HepG2 (cell line): Measurements from ENCODE around the gene MRPS35. TPM values are rescaled to one million over a fixed set of nuclear protein-coding genes. Genes with fewer than 3 reads are reported as not detected.

Experiments used
- ATAC-seq: fragments of 200-7000 bp; cut with Tn5 transposase; 3 replicates; pipeline ENCODE4 v1.9.1; 2020; ENCODE audit warnings: mild to moderate bottlenecking, moderate library complexity
- BruUV-seq: library from RNA; stranded (reverse); fragments of 400-500 nt; replicated peaks from 2 replicates; lab custom pipeline; 2021; lab: Mats Ljungman, UMichigan
- CTCF ChIA-PET: fragments of 300-600 bp; formaldehyde crosslinking; extraction: SDS; loops from one replicate; lab custom pipeline; 2021; ENCODE audit warnings: low total read pairs, inconsistent platforms, low intra/inter-chr PET ratio; lab: Yijun Ruan, JAX
- POLR2A ChIA-PET: fragments of 350-600 bp; sonication (Branson Sonifier 250); formaldehyde crosslinking; loops from one replicate; lab custom pipeline; 2020; ENCODE audit warnings: antibody characterized with exemption, inconsistent platforms; lab: Yijun Ruan, JAX
- DNase-seq: peaks from one replicate; pipeline ENCODE4 v3.0.0-alpha.2; 2015; ENCODE audit warnings: low spot score
- FAIRE-seq: peaks from 3 replicates; lab custom pipeline; 2011; peaks lifted over from hg19 to GRCh38; lab: Jason Lieb, UNC
- H2AFZ ChIP-seq: one replicate; pipeline ENCODE4 v1.6.1; 2011; ENCODE audit warnings: low read length, inconsistent platforms
- H3K27ac ChIP-seq: fragments of 300-600 bp; 3 replicates; pipeline ENCODE4 v1.8.0; 2011; ENCODE audit warnings: mixed run types, mild to moderate bottlenecking, mixed read lengths, low read length, inconsistent platforms; ENCODE audit not compliant: insufficient read depth; ENCODE audit errors: extremely low read length
- H3K27me3 ChIP-seq, 2 experiments: fragments of 200-600 bp in 1 of 2; 2 replicates in 1 of 2; 3 replicates in 1 of 2; pipeline versions ENCODE4 v1.6.0 to v1.8.0; 2011; ENCODE audit warnings: low read length in 2 of 2, mild to moderate bottlenecking in 2 of 2, moderate library complexity in 2 of 2, inconsistent platforms in 1 of 2; ENCODE audit not compliant: insufficient read depth in 2 of 2, control insufficient read depth in 1 of 2
- H3K36me3 ChIP-seq, 2 experiments: fragments of 200-600 bp in 1 of 2; replicated peaks in 1 of 2; 2 replicates in 1 of 2; 3 replicates in 1 of 2; pipeline versions ENCODE4 v1.5.1 to v1.8.0; 2011; ENCODE audit warnings: low read length in 2 of 2, inconsistent platforms in 1 of 2; ENCODE audit not compliant: insufficient read depth in 2 of 2, control insufficient read depth in 1 of 2
- H3K4me1 ChIP-seq: 2 replicates; pipeline ENCODE4 v1.5.1; 2012; ENCODE audit warnings: low read length, inconsistent platforms; ENCODE audit not compliant: insufficient read depth
- H3K4me2 ChIP-seq: 2 replicates; pipeline ENCODE4 v1.6.0; 2011; ENCODE audit warnings: low read depth, low read length, inconsistent platforms
- H3K4me3 ChIP-seq, 3 experiments: fragments of 200-600 bp in 1 of 3; sonication (generic), shearing (Covaris generic) in 1 of 3; replicated peaks in 1 of 3; 2 replicates each; pipeline ENCODE4 v1.5.1; 2011 to 2016; ENCODE audit warnings: low read length in 3 of 3, inconsistent platforms in 2 of 3, low read depth in 2 of 3, mild to moderate bottlenecking in 2 of 3, control low read depth in 1 of 3, mixed read lengths in 1 of 3; ENCODE audit not compliant: insufficient read depth in 1 of 3
- H3K79me2 ChIP-seq: one replicate; pipeline ENCODE4 v1.6.1; 2011; ENCODE audit warnings: low read length, inconsistent platforms; ENCODE audit not compliant: insufficient read depth
- H3K9ac ChIP-seq: 2 replicates; pipeline ENCODE4 v1.6.0; 2011; ENCODE audit warnings: mild to moderate bottlenecking, low read depth, low read length, inconsistent platforms; ENCODE audit not compliant: insufficient read depth
- H3K9me3 ChIP-seq: 2 replicates; pipeline ENCODE4 v1.5.1; 2012; ENCODE audit warnings: mild to moderate bottlenecking, low read length
- H4K20me1 ChIP-seq: 2 replicates; pipeline ENCODE4 v1.6.0; 2011; ENCODE audit warnings: inconsistent platforms, mild to moderate bottlenecking, low read length, moderate library complexity; ENCODE audit not compliant: insufficient read depth
- FUBP1 ChIP-seq: sonication (generic); formaldehyde crosslinking; IDR thresholded peaks from 2 replicates; pipeline ENCODE4 v1.5.1; 2020; ENCODE audit warnings: missing genetic modification reagents, mild to moderate bottlenecking, borderline replicate concordance
- MTA3 ChIP-seq: sonication (generic); formaldehyde crosslinking; IDR thresholded peaks from 2 replicates; pipeline ENCODE4 v1.4.0; 2020; ENCODE audit warnings: missing genetic modification reagents
- NFE2L2 ChIP-seq: fragments of 150-350 bp; IDR thresholded peaks from 2 replicates; pipeline ENCODE4 v1.6.1; 2014; ENCODE audit warnings: low read length
- PRDM4 ChIP-seq: sonication (generic); formaldehyde crosslinking; IDR thresholded peaks from 2 replicates; pipeline ENCODE4 v1.9.0; 2021; ENCODE audit warnings: missing genetic modification reagents, borderline replicate concordance
- ZFP37 ChIP-seq: sonication (generic); formaldehyde crosslinking; IDR thresholded peaks from 2 replicates; pipeline ENCODE4 v1.4.0; 2020; ENCODE audit warnings: missing genetic modification reagents, borderline replicate concordance
- ZFP82 ChIP-seq: sonication (generic); formaldehyde crosslinking; IDR thresholded peaks from 2 replicates; pipeline ENCODE4 v1.5.1; 2020; ENCODE audit warnings: mild to moderate bottlenecking, missing genetic modification reagents, borderline replicate concordance
- ZNF24 ChIP-seq: fragments of 450-650 bp; IDR thresholded peaks from 2 replicates; pipeline ENCODE4 v1.6.1; 2017; ENCODE audit warnings: antibody characterized with exemption, mild to moderate bottlenecking
- ZNF251 ChIP-seq: sonication (generic); formaldehyde crosslinking; IDR thresholded peaks from 2 replicates; pipeline ENCODE4 v1.9.0; 2021; ENCODE audit warnings: mild to moderate bottlenecking, missing genetic modification reagents
- ZNF280D ChIP-seq: sonication (generic); formaldehyde crosslinking; IDR thresholded peaks from 2 replicates; pipeline ENCODE4 v1.5.1; 2020; ENCODE audit warnings: mild to moderate bottlenecking, missing genetic modification reagents
- ZNF329 ChIP-seq: sonication (generic); formaldehyde crosslinking; IDR thresholded peaks from 2 replicates; pipeline ENCODE4 v1.9.0; 2021; ENCODE audit warnings: low read depth, mild to moderate bottlenecking, missing genetic modification reagents
- ZNF710 ChIP-seq: sonication (generic); formaldehyde crosslinking; IDR thresholded peaks from 2 replicates; pipeline ENCODE4 v1.5.0; 2020; ENCODE audit warnings: mild to moderate bottlenecking, missing genetic modification reagents, borderline replicate concordance
- WGBS: methylation state at CpG from one replicate; pipeline ENCODE4 v1.1.6; 2017; ENCODE audit warnings: low lambda C conversion rate; 5-methylcytosine and 5-hydroxymethylcytosine counted together
- in situ Hi-C: cut with HindIII; loops from 2 replicates; pipeline ENCODE4 v1.10.0; 2017; ENCODE audit warnings: low pct_unique_long_range_greater_than_20kb; ENCODE audit not compliant: extremely low pct_ligation_motif_present
- intact Hi-C: fragments of 100-400 bp; cut with micrococcal nuclease; formaldehyde crosslinking; loops from one replicate; pipeline ENCODE4 v1.10.0; 2022; ENCODE audit not compliant: unreplicated experiment
- polyA plus RNA-seq, 8 experiments: library from polyadenylated mRNA; depleted of rRNA in 3 of 8; stranded (reverse) in 7 of 8; unstranded in 1 of 8; fragments of >200 nt; fragmentation: Illumina TruSeq in 4 of 8; extraction: Trizol in 4 of 8; gene quantifications; 2 replicates each; pipeline versions ENCODE4 v1.2.1 to v1.2.3, GENCODE V29; 2011 to 2016; ENCODE audit warnings: low read depth in 4 of 8, missing spikeins in 1 of 8, mixed read lengths in 1 of 8; ENCODE audit not compliant: insufficient read depth in 1 of 8
- total RNA-seq, 5 experiments: library from RNA; depleted of rRNA; stranded (reverse); fragments of >200 nt; fragmentation: Illumina TruSeq; extraction: Trizol; gene quantifications; 2 replicates each; pipeline ENCODE4 v1.2.3, GENCODE V29; 2016; ENCODE audit warnings: low read depth in 1 of 5

The MRPS35 gene
- total and polyA plus RNA-seq, 2 of the 13 experiments (the other 11 are each of a cell fraction or from before 2014, with no cell fraction given) = 63.4 to 104 TPM

GRCh38 chr12:27782481-27782880, 71.8 kb downstream of the MRPS35 start (continued):
- no peak for TF ChIP-seq ZNF24
- no peak for TF ChIP-seq MTA3 (CRISPR knock-in tag)
- TF ChIP-seq FUBP1 (CRISPR knock-in tag) = no peak

- Histone ChIP-seq H3K9ac (no peak overlapping the region), H3K4me1 (peaks cover 17% of the 10 kb centered on the region), H3K4me2 (no peak overlapping the region), H3K27me3 (no peaks in the 10 kb centered on the region; a peak in 1 of 5 replicates), H2AFZ (no peak overlapping the region), H3K4me3 (no peak overlapping the region), H4K20me1 (no peaks in the 10 kb centered on the region), H3K79me2 (peaks cover 26% of the 10 kb centered on the region), H3K9me3 (no peaks in the 10 kb centered on the region), H3K36me3 (peaks cover 0 to under 1% of the 10 kb centered on the region in 2 experiments; a peak in 4 of 5 replicates), H3K27ac (no peak overlapping the region)
- CTCF ChIA-PET = no interaction called here
- no TSS peak for BruUV-seq
- POLR2A ChIA-PET = no interaction called here
- intact Hi-C loops (no loop called here), in situ Hi-C loops (no loop called here)
- DNase-seq (no peak), ATAC-seq (no peak), FAIRE-seq (no peak)
- 95% methylated on average over 3 of the region's 3 CpGs for WGBS
- no peak for TF ChIP-seq ZNF280D
- TF ChIP-seq ZNF710 (CRISPR knock-in tag) = no peak
- TF ChIP-seq ZFP82 (CRISPR knock-in tag) = no peak
- no peak for TF ChIP-seq ZNF251 (CRISPR knock-in tag)
- TF ChIP-seq PRDM4 (CRISPR knock-in tag) = no peak
- no peak for TF ChIP-seq NFE2L2
- TF ChIP-seq ZNF329 = no peak
- TF ChIP-seq ZFP37 = no peak
Observed at GRCh38 chr12:27785882-27786570, 75.4 kb downstream of the MRPS35 start.
